HG03354 (cell line): ENCODE measurements around the gene MMEL1.
"Not testable (repeated sequence)": the region's sequence is repeated elsewhere in the genome, so short reads cannot be mapped to it uniquely, and the experiment has no call there.

Experiments used
- ATAC-seq: cut with Tn5 transposase; IDR thresholded peaks from one replicate; pipeline ENCODE4 v1.9.1; 2021; ENCODE audit warnings: mild to moderate bottlenecking; ENCODE audit not compliant: unreplicated experiment, poor library complexity, severe bottlenecking

Gene MMEL1

GRCh38 chr1:2629627-2630497, 3.0 kb downstream of the MMEL1 start:
- ATAC-seq, result no peak

GRCh38 chr1:2628933-2629626, 3.7 kb downstream of the MMEL1 start:
- ATAC-seq, result no peak

- ATAC-seq, result no peak
These were observed 4.5 kb downstream of the MMEL1 start for GRCh38 chr1:2628191-2628932.

- no peak for ATAC-seq
These were observed 5.1 kb downstream of the MMEL1 start for GRCh38 chr1:2627746-2628145.

- not testable (repeated sequence) for ATAC-seq
These were observed 7.1 kb downstream of the MMEL1 start for GRCh38 chr1:2625748-2626147.

- ATAC-seq, result no peak
These were observed 7.5 kb downstream of the MMEL1 start for GRCh38 chr1:2625311-2625710.

GRCh38 chr1:2624735-2625300, 8.0 kb downstream of the MMEL1 start:
- ATAC-seq, result no peak

- ATAC-seq, result no peak
These were observed 9.1 kb downstream of the MMEL1 start for GRCh38 chr1:2623571-2624337.

GRCh38 chr1:2617971-2618470, 14.8 kb downstream of the MMEL1 start:
- ATAC-seq, result no peak

- ATAC-seq, result no peak
These were observed 18.7 kb downstream of the MMEL1 start for GRCh38 chr1:2614145-2614544.

- no peak for ATAC-seq
These were observed 20.0 kb downstream of the MMEL1 start for GRCh38 chr1:2612591-2613365.

- no peak for ATAC-seq
These were observed 21.0 kb downstream of the MMEL1 start for GRCh38 chr1:2611621-2612437.

- no peak for ATAC-seq
These were observed 21.8 kb downstream of the MMEL1 start for GRCh38 chr1:2611031-2611501.

- no peak for ATAC-seq
These were observed 22.5 kb downstream of the MMEL1 start for GRCh38 chr1:2610036-2610959.

GRCh38 chr1:2609319-2610035, 23.3 kb downstream of the MMEL1 start:
- ATAC-seq, result no peak

GRCh38 chr1:2607641-2608091, 25.1 kb downstream of the MMEL1 start:
- no peak for ATAC-seq
